Activated CD8-positive, alpha-beta T cell treated with anti-CD3 and anti-CD28 coated beads, Interleukin-2, amount 10 ng/mL, durations not matched to agents 7 days and 5 days (primary cell): Measurements from ENCODE around the gene SUSD3. TPM values are rescaled to one million over a fixed set of nuclear protein-coding genes. Genes with fewer than 3 reads are reported as not detected.

Experiments
- ATAC-seq: fragments of 150-1000 bp; cut with Tn5 transposase; one replicate; pipeline ENCODE4 v1.10.0; 2021; ENCODE audit warnings: moderate library complexity
- CTCF ChIA-PET: fragments of 350-600 bp; sonication (Branson Sonifier 250); formaldehyde crosslinking; loops from one replicate; lab custom pipeline; 2021; ENCODE audit warnings: antibody characterized with exemption; lab: Charles Lee
- POLR2A ChIA-PET: fragments of 350-600 bp; sonication (Branson Sonifier 250); formaldehyde crosslinking; loops from one replicate; lab custom pipeline; 2021; ENCODE audit warnings: antibody characterized with exemption; lab: Charles Lee
- DNase-seq: peaks from one replicate; pipeline ENCODE4 v3.0.0-alpha.2; 2020
- H3K27ac Mint-ChIP-seq: one replicate; pipeline ENCODE4 v1.8.0; 2021; ENCODE audit warnings: mild to moderate bottlenecking, mixed read lengths
- H3K27me3 Mint-ChIP-seq: one replicate; pipeline ENCODE4 v1.8.0; 2021; ENCODE audit warnings: low read depth, mixed read lengths
- H3K36me3 Mint-ChIP-seq: one replicate; pipeline ENCODE4 v1.8.0; 2021; ENCODE audit warnings: low read depth, mixed read lengths
- H3K4me1 Mint-ChIP-seq: one replicate; pipeline ENCODE4 v1.8.0; 2021; ENCODE audit warnings: low read depth, mixed read lengths
- H3K4me3 Mint-ChIP-seq: one replicate; pipeline ENCODE4 v1.8.0; 2021; ENCODE audit warnings: mild to moderate bottlenecking, mixed read lengths
- H3K9me3 Mint-ChIP-seq: one replicate; pipeline ENCODE4 v1.8.0; 2022; ENCODE audit warnings: mixed read lengths; ENCODE audit not compliant: insufficient read depth
- total RNA-seq, 2 experiments: library from RNA; stranded (reverse); gene quantifications; one replicate each; pipeline ENCODE4 v1.2.3, GENCODE V29; 2021

SUSD3 gene
- total RNA-seq, 2 experiments from 2014 or later = 57.9 to 59.6 TPM

GRCh38 chr9:93077811-93078210 is 19.3 kb downstream of the SUSD3 start:
- H3K36me3 Mint-ChIP-seq = peaks cover 51% of the 10 kb centered on the region
- H3K4me1 Mint-ChIP-seq = peaks cover 27% of the 10 kb centered on the region
- ATAC-seq = no peak
- DNase-seq = no peak
- H3K27ac Mint-ChIP-seq = no peak overlapping the region
- CTCF ChIA-PET = no interaction called here
- H3K4me3 Mint-ChIP-seq = no peak overlapping the region
- no peaks in the 10 kb centered on the region for H3K27me3 Mint-ChIP-seq
- H3K9me3 Mint-ChIP-seq = no peaks in the 10 kb centered on the region
- POLR2A ChIA-PET = no interaction called here

GRCh38 chr9:93079371-93079770 is 20.9 kb downstream of the SUSD3 start:
- H3K27me3 Mint-ChIP-seq = no peaks in the 10 kb centered on the region
- no peak for ATAC-seq
- ChIA-PET POLR2A (interaction anchor here (0.8 to 1.5 kb wide), 2 partner anchors 15 to 16 kb away, joined by 3 to 4 read pairs; no protein-coding TSS in a partner anchor), CTCF (interaction anchor here (1.0 kb wide), 1 partner anchor 76 kb away, joined by 4 read pairs; no protein-coding TSS in a partner anchor)
- no peaks in the 10 kb centered on the region for H3K9me3 Mint-ChIP-seq
- peaks cover 60% of the 10 kb centered on the region for H3K36me3 Mint-ChIP-seq
- no peak for DNase-seq
- peaks cover 40% of the 10 kb centered on the region for H3K4me1 Mint-ChIP-seq
- no peak overlapping the region for H3K27ac Mint-ChIP-seq
- H3K4me3 Mint-ChIP-seq = no peak overlapping the region

GRCh38 chr9:93080406-93080805 is 21.9 kb downstream of the SUSD3 start:
- Mint-ChIP-seq H3K4me1 (peaks cover 41% of the 10 kb centered on the region), H3K36me3 (peaks cover 66% of the 10 kb centered on the region)

GRCh38 chr9:93081081-93081529 is 22.6 kb downstream of the SUSD3 start:
- POLR2A ChIA-PET = interaction anchor here (4.5 kb wide), 1 partner anchor 15 kb away, joined by 22 read pairs; the partner anchor contains the start of gene CARD19
- no peak overlapping the region for H3K4me3 Mint-ChIP-seq
- peak overlapping the region; percentile 19 for H3K27ac Mint-ChIP-seq
- H3K36me3 Mint-ChIP-seq = peaks cover 69% of the 10 kb centered on the region
- ATAC-seq (no peak), DNase-seq (no peak)
- no peaks in the 10 kb centered on the region for H3K9me3 Mint-ChIP-seq
- H3K27me3 Mint-ChIP-seq = no peaks in the 10 kb centered on the region
- peaks cover 46% of the 10 kb centered on the region for H3K4me1 Mint-ChIP-seq
- CTCF ChIA-PET = interaction anchor here (0.7 to 2.5 kb wide), 5 partner anchors 14 to 464 kb away, joined by 3 to 9 read pairs (median 4); no protein-coding TSS in a partner anchor

More at GRCh38 chr9:93080406-93080805, 21.9 kb downstream of the SUSD3 start:
- no peaks in the 10 kb centered on the region for H3K27me3 Mint-ChIP-seq
- no peak overlapping the region for H3K4me3 Mint-ChIP-seq
- CTCF ChIA-PET = interaction anchor here (1.2 to 1.8 kb wide), 2 partner anchors 29 to 77 kb away, joined by 4 read pairs; no protein-coding TSS in a partner anchor
- no peaks in the 10 kb centered on the region for H3K9me3 Mint-ChIP-seq
- no peak for ATAC-seq
- peak overlapping the region; percentile 19 for H3K27ac Mint-ChIP-seq
- POLR2A ChIA-PET = interaction anchor here (4.5 kb wide), 1 partner anchor 15 kb away, joined by 22 read pairs; the partner anchor contains the start of gene CARD19
- no peak for DNase-seq

- Mint-ChIP-seq H3K4me1 (peaks cover 49% of the 10 kb centered on the region), H3K9me3 (no peaks in the 10 kb centered on the region), H3K27ac (peak overlapping the region; percentile 25), H3K27me3 (no peaks in the 10 kb centered on the region), H3K36me3 (peaks cover 72% of the 10 kb centered on the region), H3K4me3 (no peak overlapping the region)
- ChIA-PET CTCF (interaction anchor here (1.4 to 2.5 kb wide), 4 partner anchors 15 to 79 kb away, joined by 3 to 9 read pairs (median 6); no protein-coding TSS in a partner anchor), POLR2A (interaction anchor here (3.0 to 4.5 kb wide), 2 partner anchors 14 to 17 kb away, joined by 13 to 22 read pairs; partner anchors contain the start of gene CARD19)
- DNase-seq (no peak), ATAC-seq (no peak)
Observed at GRCh38 chr9:93081931-93082330, 23.4 kb downstream of the SUSD3 start.

GRCh38 chr9:93082841-93083411 is 24.4 kb downstream of the SUSD3 start:
- DNase-seq = no peak
- Mint-ChIP-seq H3K27ac (peak overlapping the region; percentile 83), H3K27me3 (no peaks in the 10 kb centered on the region), H3K36me3 (peaks cover 67% of the 10 kb centered on the region), H3K4me1 (peaks cover 42% of the 10 kb centered on the region), H3K9me3 (no peaks in the 10 kb centered on the region), H3K4me3 (no peak overlapping the region)
- CTCF ChIA-PET = interaction anchor here (1.2 to 2.5 kb wide), 4 partner anchors 8 to 80 kb away, joined by 3 to 9 read pairs (median 4); no protein-coding TSS in a partner anchor
- POLR2A ChIA-PET = interaction anchor here (3.0 to 4.5 kb wide), 2 partner anchors 13 to 18 kb away, joined by 13 to 22 read pairs; partner anchors contain the start of gene CARD19
- peak; percentile 57 for ATAC-seq

GRCh38 chr9:93083592-93084470 is 25.3 kb downstream of the SUSD3 start:
- ChIA-PET CTCF (interaction anchor here (1.0 to 1.6 kb wide), 4 partner anchors 9 to 80 kb away, joined by 3 to 5 read pairs (median 4); no protein-coding TSS in a partner anchor), POLR2A (interaction anchor here (0.6 to 4.5 kb wide), 3 partner anchors 12 to 19 kb away, joined by 3 to 22 read pairs (median 13); partner anchors contain the start of gene CARD19)
- Mint-ChIP-seq H3K36me3 (peaks cover 71% of the 10 kb centered on the region), H3K27me3 (no peaks in the 10 kb centered on the region), H3K9me3 (no peaks in the 10 kb centered on the region), H3K27ac (peak overlapping the region; percentile 83), H3K4me1 (peaks cover 38% of the 10 kb centered on the region), H3K4me3 (peak overlapping the region; percentile 49)
- peak; percentile 62 for ATAC-seq
- peak; percentile 49 for DNase-seq

- ChIA-PET CTCF (interaction anchor here (1.0 to 2.1 kb wide), 3 partner anchors 20 to 25 kb away, joined by 4 to 11 read pairs (median 4); no protein-coding TSS in a partner anchor), POLR2A (interaction anchor here (0.6 to 4.5 kb wide), 3 partner anchors 11 to 20 kb away, joined by 3 to 22 read pairs (median 13); partner anchors contain the start of gene CARD19)
- Mint-ChIP-seq H3K27me3 (no peaks in the 10 kb centered on the region), H3K4me1 (peaks cover 38% of the 10 kb centered on the region), H3K9me3 (no peaks in the 10 kb centered on the region), H3K27ac (peak overlapping the region; percentile 83), H3K4me3 (no peak overlapping the region), H3K36me3 (peaks cover 73% of the 10 kb centered on the region)
- DNase-seq (no peak), ATAC-seq (no peak)
Observed at GRCh38 chr9:93084471-93084881, 26.0 kb downstream of the SUSD3 start.

GRCh38 chr9:93085676-93086075 is 27.2 kb downstream of the SUSD3 start:
- ChIA-PET POLR2A (interaction anchor here (0.6 to 0.7 kb wide), 3 partner anchors 14 to 120 kb away, joined by 3 read pairs; no protein-coding TSS in a partner anchor), CTCF (interaction anchor here (1.0 to 2.1 kb wide), 3 partner anchors 20 to 24 kb away, joined by 4 to 11 read pairs (median 4); no protein-coding TSS in a partner anchor)
- Mint-ChIP-seq H3K4me1 (peaks cover 43% of the 10 kb centered on the region), H3K36me3 (peaks cover 73% of the 10 kb centered on the region), H3K4me3 (no peak overlapping the region), H3K27ac (peak overlapping the region; percentile 49), H3K9me3 (no peaks in the 10 kb centered on the region), H3K27me3 (no peaks in the 10 kb centered on the region)
- ATAC-seq = no peak
- no peak for DNase-seq

- Mint-ChIP-seq H3K4me3 (no peak overlapping the region), H3K36me3 (peaks cover 72% of the 10 kb centered on the region), H3K27me3 (no peaks in the 10 kb centered on the region), H3K27ac (peak overlapping the region; percentile 40), H3K4me1 (peaks cover 48% of the 10 kb centered on the region), H3K9me3 (peaks cover 6% of the 10 kb centered on the region)
- CTCF ChIA-PET = interaction anchor here (1.1 to 2.1 kb wide), 2 partner anchors 22 to 83 kb away, joined by 3 to 11 read pairs; no protein-coding TSS in a partner anchor
- DNase-seq (no peak), ATAC-seq (no peak)
- POLR2A ChIA-PET = interaction anchor here (0.6 to 1.0 kb wide), 2 partner anchors 8 to 18 kb away, joined by 3 read pairs; no protein-coding TSS in a partner anchor
Observed at GRCh38 chr9:93086447-93087224, 28.1 kb downstream of the SUSD3 start.
